A673 (cell line): ENCODE results near the gene TRAP1.

Source experiments
- EZH2 ChIP-seq: fragments of 200-600 bp; sonication (generic); IDR thresholded peaks from 2 replicates; pipeline ENCODE4 v1.6.1; 2017; ENCODE audit warnings: borderline replicate concordance, low read depth, mild to moderate bottlenecking, mixed read lengths, antibody characterized with exemption, low read length; ENCODE audit not compliant: poor library complexity, severe bottlenecking
- TF ChIP-seq, protein P1 (sequence below): fragments of 300-800, 200-600 bp; sonication (generic); conservative IDR thresholded peaks from 2 replicates; pipeline ENCODE4 v1.5.1; 2017; ENCODE audit warnings: low read depth, mild to moderate bottlenecking, antibody characterized with exemption, low read length, moderate library complexity, mixed read lengths

DNA sequence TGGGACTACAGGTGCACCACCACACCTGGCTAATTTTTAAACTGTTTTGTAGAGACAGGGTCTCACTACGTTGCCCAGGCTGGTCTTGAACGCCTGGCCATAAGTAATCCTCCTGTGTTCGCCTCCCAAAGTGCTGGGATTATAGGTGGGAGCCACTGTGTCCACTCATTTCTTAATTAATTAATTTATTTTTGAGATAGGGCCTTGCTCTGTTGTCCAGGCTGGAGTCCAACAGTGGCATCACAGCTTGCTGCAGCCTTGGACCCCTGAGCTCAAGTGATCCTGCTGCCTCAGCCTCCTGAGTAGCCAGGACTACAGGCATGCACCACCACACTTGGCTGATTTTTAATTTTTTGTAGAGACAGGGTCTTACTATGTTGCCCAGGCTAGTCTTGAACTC, 47.1 kb upstream of the TRAP1 start:
- TF ChIP-seq, protein P1, sequence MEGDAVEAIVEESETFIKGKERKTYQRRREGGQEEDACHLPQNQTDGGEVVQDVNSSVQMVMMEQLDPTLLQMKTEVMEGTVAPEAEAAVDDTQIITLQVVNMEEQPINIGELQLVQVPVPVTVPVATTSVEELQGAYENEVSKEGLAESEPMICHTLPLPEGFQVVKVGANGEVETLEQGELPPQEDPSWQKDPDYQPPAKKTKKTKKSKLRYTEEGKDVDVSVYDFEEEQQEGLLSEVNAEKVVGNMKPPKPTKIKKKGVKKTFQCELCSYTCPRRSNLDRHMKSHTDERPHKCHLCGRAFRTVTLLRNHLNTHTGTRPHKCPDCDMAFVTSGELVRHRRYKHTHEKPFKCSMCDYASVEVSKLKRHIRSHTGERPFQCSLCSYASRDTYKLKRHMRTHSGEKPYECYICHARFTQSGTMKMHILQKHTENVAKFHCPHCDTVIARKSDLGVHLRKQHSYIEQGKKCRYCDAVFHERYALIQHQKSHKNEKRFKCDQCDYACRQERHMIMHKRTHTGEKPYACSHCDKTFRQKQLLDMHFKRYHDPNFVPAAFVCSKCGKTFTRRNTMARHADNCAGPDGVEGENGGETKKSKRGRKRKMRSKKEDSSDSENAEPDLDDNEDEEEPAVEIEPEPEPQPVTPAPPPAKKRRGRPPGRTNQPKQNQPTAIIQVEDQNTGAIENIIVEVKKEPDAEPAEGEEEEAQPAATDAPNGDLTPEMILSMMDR = no peak
- TF ChIP-seq EZH2 = no peak
